Measurements from ENCODE around the gene SLC29A1.

The SLC29A1 gene

DNA sequence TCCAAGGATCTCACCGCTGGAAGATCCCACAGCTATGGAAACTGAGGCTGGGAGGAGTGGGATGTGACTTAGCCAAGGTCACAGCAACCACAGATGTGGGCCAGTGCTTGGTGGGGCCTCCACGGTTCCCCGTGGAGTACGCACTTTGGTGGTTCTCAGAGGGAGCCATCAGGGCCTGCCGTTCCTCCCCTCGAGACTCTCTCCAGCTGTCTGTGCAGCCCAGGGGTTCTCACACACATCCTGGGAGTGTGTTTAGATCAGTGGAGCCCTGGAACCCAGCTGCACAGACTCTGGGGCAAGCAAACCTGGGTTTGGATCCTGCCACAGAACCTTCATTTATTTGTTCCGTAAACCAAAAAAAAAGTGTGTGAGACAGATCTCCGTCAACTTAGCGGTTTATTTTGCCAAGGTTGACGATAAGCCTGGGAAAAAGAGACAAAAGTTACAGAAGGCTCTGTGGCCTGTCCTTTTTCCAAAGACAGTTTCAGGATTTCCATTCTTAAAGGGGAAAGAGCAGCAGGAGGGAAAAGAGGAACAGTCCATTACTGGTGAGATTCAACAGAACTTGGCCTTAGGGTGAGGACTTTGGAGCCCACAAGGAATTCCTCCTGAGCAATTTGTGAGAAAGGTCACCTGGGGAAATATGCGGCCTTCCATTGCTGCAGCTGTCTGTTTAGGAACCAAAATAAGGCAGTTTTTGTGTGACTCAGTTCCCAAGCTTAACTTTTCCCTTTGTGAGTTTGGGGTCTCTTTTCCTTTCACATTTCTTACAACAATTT lies 20.2 kb upstream of the SLC29A1 start:
- DNase-seq (ENCODE audit: extremely low read depth, low read depth), result no peak
- TF ChIP-seq, protein P1, sequence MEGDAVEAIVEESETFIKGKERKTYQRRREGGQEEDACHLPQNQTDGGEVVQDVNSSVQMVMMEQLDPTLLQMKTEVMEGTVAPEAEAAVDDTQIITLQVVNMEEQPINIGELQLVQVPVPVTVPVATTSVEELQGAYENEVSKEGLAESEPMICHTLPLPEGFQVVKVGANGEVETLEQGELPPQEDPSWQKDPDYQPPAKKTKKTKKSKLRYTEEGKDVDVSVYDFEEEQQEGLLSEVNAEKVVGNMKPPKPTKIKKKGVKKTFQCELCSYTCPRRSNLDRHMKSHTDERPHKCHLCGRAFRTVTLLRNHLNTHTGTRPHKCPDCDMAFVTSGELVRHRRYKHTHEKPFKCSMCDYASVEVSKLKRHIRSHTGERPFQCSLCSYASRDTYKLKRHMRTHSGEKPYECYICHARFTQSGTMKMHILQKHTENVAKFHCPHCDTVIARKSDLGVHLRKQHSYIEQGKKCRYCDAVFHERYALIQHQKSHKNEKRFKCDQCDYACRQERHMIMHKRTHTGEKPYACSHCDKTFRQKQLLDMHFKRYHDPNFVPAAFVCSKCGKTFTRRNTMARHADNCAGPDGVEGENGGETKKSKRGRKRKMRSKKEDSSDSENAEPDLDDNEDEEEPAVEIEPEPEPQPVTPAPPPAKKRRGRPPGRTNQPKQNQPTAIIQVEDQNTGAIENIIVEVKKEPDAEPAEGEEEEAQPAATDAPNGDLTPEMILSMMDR (IDR thresholded peaks at IDR 0.05; ENCODE audit: low read depth, low read length, missing control alignments), result no peak

GRCh38 chr6:44203955-44204354 lies 19.4 kb upstream of the SLC29A1 start:
- TF ChIP-seq, protein P1 (IDR thresholded peaks at IDR 0.05; ENCODE audit: low read depth, low read length, missing control alignments), result no peak
- no peak for DNase-seq (ENCODE audit: extremely low read depth, low read depth)

More for the DNA sequence above, 20.2 kb upstream of the SLC29A1 start:
- no peak overlapping the region for H3K4me3 ChIP-seq (replicated peaks; ENCODE audit: low read depth, low read length)

DNA sequence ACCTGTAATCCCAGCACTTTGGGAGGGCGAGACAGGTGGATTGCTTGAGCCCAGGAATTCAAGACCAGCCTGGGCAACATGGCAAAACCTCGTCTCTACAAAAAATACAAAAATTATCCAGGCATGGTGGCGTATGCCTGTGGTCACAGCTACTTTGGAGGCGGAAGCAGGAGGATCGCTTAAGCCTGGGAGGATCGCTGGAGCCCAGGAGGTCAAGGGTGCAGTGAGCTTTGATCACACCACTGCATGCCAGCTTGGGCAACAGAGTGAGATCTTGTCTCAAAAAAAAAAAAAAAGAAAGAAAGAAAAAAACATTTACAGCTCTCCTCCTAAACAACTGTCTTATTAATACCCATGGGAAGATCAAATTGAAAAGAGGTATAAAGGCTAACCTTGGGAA lies 15.4 kb upstream of the SLC29A1 start:
- no peak for DNase-seq (ENCODE audit: extremely low read depth, low read depth)
- TF ChIP-seq, protein P1 (IDR thresholded peaks at IDR 0.05; ENCODE audit: low read depth, low read length, missing control alignments), result no peak

More at GRCh38 chr6:44203955-44204354, 19.4 kb upstream of the SLC29A1 start:
- H3K4me3 ChIP-seq (replicated peaks; ENCODE audit: low read depth, low read length), result no peak overlapping the region

DNA sequence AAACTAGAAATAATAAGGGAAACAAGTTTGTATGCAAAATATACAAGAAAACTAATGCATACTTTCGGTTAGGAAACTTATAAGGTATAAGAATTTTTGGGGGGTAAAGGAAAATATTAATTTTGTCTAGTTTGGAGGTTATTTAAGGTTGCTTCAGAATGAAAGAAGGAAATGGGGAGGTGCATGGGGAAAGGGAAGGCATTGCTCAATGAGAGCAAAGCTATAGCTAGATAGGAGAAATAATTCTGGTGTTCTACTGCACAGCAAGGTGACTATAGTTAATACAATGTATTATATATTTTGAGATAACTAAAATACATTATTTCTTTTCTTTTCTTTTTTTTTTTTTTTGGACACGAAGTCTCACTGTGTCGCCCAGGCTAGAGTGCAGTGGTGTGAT lies 12.1 kb upstream of the SLC29A1 start:
- DNase-seq (ENCODE audit: extremely low read depth, low read depth), result no peak
- H3K4me3 ChIP-seq (replicated peaks; ENCODE audit: low read depth, low read length), result no peak overlapping the region
- TF ChIP-seq, protein P1 (IDR thresholded peaks at IDR 0.05; ENCODE audit: low read depth, low read length, missing control alignments), result no peak

More for the DNA sequence above, 15.4 kb upstream of the SLC29A1 start:
- no peak overlapping the region for H3K4me3 ChIP-seq (replicated peaks; ENCODE audit: low read depth, low read length)

- DNase-seq (ENCODE audit: extremely low read depth, low read depth), result no peak
- TF ChIP-seq, protein P1 (IDR thresholded peaks at IDR 0.05; ENCODE audit: low read depth, low read length, missing control alignments), result no peak
- no peak overlapping the region for H3K4me3 ChIP-seq (replicated peaks; ENCODE audit: low read depth, low read length)
Measured at GRCh38 chr6:44214307-44214706, 9.1 kb upstream of the SLC29A1 start.

- no peak within 1 kb of the TSS for H3K4me3 ChIP-seq (replicated peaks; ENCODE audit: low read depth, low read length)
- no peak for DNase-seq (ENCODE audit: extremely low read depth, low read depth)
Measured at GRCh38 chr6:44216677-44217331, 6.6 kb upstream of the SLC29A1 start, which contains the start of gene MYMX. MYMX (plus strand) TSS chr6:44216926; CDS start chr6:44217472, 546 bp downstream.

More at GRCh38 chr6:44216677-44217331, 6.6 kb upstream of the SLC29A1 start, which contains the start of gene MYMX:
- TF ChIP-seq, protein P1 (IDR thresholded peaks at IDR 0.05; ENCODE audit: low read depth, low read length, missing control alignments), result no peak

All from HFF-Myc (cell line).